NCI-H2227 (cell line): ENCODE measurements around the gene WDR73.
"Not testable (repeated sequence)": the region's sequence is repeated elsewhere in the genome, so short reads cannot be mapped to it uniquely, and the experiment has no call there.

Experiments
- DNase-seq: peaks from one replicate; lab custom pipeline; 2025; ENCODE audit not compliant: unreplicated experiment; lab: John Stamatoyannopoulos, UW

Gene WDR73

DNA sequence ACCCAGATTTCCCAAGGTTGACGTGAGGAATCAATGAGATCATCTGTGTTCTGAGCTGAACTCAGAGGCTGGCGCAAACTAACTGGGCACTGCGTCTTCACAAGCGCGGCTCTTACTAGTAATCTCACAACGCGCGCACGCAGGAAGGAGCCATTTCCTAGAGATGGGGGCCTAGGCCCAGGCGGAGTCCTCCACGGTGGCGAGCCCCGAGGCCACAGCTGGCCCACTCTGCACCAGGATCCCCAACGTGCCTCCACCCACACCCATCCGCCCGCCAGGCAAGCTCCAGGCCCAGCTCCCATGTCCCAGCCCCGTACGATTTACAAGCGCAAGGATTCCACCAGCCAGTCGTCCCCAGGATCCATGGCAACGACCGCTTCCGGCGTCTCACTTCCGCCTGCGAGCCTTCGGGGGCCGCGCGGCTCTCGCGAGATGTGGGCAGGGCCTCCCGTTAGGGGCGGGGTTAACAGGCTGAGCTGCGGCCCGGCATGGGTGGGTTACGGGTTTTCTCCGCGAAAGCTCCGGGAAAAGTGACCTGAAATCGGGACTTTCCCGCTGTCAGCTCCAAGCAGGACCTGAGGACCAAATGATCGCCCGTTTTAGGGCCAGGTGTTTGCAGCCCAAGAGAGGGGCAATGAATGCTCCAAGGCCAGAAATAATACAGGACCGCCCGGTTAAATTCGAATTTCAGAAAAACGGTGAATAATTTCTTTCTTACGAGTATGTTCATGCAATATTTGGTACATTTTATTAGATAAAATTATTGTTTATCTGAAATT, at the start of gene WDR73:
TSS of gene WDR73 (minus strand) at position 374 of the 779 bp plus-strand sequence. CDS start at position 365, 9 bp downstream.
- DNase-seq, result peak; percentile 95

GRCh38 chr15:84703808-84704207, 49.7 kb upstream of the WDR73 start:
- no peak for DNase-seq

GRCh38 chr15:84702961-84703482, 48.9 kb upstream of the WDR73 start:
- DNase-seq, result no peak

DNA sequence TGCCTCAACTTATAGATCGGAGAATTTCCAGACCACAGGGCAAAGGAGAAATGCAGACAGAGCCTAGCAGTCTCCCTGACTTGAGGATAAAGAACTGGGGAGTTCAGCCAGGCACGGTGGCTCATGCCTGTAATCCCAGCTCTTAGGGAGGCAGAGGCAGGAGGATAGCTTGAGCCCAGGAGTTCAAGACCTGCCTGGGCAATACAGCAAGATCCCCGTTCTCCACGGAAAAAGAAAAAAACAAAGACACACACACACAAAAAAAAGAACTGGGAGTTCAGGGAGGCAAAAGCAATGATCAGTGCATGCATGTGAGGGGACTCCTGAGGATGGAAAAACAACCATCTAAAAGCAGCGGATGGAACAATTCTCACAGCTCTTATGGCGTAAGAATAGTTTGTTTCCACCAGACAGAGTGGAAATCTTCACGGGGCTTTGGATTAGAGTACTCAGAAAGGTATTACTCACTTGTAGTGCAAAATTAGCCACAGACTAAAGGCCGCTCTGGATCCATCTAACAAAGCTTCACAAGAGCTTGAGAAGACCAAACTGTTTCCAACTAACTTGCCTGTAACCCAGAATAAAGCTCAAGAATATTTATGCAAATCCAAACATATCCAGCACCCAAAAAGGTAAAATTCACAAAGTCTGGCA, 45.6 kb upstream of the WDR73 start:
- DNase-seq, result no peak

GRCh38 chr15:84697236-84697990, 43.3 kb upstream of the WDR73 start:
- DNase-seq, result no peak

DNA sequence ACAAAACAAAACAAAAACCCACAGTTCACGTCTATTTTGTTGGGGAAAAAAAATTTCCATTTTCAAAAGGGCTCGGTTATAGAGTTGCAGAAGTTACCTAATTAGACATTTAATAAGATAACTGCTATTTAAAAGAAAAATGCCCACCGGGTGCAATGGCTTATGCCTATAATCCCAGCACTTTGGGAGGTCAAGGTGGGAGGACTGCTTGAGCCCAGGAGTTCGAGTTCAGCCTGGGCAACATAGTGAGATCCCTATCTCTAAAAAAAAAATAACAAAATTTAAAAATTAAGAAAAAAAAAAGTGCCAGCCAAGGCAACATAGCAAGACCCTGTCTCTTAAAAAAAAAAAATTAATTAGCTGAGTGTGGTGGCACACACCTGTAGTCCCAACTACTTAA, 42.7 kb upstream of the WDR73 start:
- no peak for DNase-seq

DNA sequence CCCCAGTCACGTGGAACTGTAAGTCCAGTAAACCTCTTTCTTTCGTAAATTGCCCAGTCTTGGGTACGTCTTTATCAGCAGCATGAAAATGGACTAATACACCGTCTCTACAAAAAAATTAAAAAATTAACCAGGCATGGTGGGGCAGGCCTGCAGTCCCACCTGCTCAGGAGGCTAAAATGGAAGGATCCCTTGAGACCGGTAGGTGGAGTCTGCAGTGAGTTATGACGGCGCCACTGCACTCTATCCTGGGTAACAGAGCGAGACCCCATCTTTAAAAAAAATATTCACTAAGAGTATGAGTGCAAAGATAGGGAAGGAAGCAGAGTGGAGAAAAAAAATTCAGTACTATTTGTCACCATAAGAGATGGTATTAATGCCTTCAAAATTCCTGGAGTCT, 36.3 kb upstream of the WDR73 start:
- DNase-seq, result no peak

DNA sequence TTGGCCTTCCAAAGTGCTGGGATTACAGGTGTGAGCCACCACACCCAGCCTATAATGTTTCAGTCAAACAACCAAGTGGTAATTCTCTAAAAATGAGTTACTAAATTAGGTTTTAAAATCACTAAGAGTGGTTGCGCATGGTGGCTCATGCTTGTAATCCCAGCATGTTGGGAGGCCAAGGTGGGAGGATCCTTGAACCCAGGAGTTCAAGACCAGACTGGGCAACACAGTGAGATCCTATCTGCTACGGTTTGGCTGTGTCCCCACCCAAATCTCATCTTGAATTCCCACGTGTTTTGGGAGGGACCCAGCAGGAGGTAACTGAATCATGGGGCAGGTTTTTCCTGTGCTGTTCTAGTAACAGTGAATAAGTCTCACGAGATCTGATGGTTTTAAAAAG, 35.8 kb upstream of the WDR73 start:
- no peak for DNase-seq

- DNase-seq, result not testable (repeated sequence)
Measured at GRCh38 chr15:84686446-84686845, 32.4 kb upstream of the WDR73 start.

DNA sequence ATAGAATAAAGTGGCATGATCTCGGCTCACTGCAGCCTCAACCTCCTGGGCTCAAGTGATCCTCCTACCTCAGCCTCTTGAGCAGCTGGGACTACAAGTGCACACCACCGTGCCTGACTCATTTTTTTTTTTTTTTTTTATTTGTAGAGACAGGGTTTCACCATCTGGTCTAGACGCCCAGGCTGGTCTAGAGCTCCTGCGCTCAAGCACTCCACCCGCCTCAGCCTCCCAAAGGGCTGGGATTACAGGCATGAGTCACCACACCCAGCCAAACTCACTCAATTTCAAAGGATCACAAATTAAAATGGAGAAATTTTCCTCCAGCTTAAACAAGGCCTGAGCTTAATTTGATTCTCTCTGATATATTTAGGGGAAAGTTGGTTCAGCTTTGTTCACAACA, 31.2 kb upstream of the WDR73 start:
- no peak for DNase-seq

DNA sequence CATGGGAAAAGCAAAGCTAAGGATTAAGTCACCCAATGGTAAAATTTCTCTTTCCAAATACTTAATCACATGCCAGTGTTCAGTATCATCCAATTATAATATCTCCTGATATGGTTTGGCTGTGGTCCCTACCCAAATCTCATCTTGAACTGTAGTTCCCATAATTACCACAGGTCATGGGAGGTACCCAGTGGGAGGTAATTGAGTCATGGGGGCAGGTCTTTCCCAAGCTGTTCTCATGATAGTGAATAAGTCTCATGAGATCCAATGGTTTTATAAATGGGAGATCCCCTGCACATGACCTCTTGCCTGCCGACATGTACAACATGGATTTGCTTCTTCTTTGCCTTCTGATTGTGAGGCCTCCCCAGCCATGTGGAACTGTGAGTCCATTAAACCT, 30.0 kb upstream of the WDR73 start:
- no peak for DNase-seq

- no peak for DNase-seq
Measured at GRCh38 chr15:84681831-84682230, 27.7 kb upstream of the WDR73 start.

- no peak for DNase-seq
Measured at GRCh38 chr15:84671211-84671610, 17.1 kb upstream of the WDR73 start.

DNA sequence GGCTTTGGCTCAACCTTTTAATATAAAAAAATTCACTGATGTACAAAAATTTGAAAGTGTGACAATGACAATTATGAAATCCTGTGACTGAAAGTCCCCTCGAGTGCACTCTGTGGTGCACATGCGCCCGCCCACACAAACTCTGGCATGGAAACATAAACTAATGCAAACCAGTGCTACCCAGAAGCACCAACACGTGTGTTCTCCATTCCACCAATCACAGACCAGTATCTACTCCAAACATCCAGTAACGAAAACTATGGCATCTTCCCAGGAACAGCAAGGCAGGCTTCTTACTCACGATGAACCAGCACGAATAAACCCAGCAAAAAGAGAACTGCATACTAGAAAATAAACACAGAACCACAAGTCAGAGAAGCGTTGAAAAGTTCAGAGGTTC, 15.6 kb upstream of the WDR73 start:
- DNase-seq, result no peak

DNA sequence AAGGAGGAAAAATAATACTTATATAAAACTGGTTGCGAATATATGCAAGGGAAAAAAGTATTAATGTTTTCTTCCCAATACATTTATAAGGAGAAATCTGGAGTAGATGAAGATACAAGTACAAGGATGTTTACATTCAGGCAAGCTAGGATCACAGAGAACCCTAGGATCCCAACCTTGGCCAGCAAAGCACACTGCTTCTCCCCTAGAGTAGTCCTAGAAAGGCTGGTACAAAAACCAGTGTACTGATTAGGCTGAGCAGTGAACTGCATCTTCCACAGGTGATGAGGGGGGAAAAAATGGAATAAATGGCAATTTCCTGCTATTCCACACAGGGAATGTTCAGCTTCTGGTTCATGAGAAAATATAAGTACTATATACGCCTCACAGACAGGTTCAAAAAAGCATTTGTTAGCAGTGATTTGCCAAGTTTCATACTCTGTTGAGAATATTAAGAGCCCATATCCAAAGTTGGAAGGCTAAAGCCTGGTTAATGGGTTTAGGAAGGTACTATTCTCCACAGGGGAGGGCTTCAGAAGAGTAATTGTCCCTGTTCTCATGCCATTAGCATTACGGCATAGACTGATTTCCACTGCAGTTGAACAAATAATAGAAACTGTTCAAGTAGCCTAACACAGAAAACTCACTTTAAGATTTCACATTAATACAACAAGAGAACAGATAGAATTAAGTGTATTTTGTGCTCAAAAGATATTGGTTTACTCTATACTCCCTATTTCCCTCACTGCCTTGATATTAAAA, 14.3 kb upstream of the WDR73 start:
- DNase-seq, result no peak

DNA sequence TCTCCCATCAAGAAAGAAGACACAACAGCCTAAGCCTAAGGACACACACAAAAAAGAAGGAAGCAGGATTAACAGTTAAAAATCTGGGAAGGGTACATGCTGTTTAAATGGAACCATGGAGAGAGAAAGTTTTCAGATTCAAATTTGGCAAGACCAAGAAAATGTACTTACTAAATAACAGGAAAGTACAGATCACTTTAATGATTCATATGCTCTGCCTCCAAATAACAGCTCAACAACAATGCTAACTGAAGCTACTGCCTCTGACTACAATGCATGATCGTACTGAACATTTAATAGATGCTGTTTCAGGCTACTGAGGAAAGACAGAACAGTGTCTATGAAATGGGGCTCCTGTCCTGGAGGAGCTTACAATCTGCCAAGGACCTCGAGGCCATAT, 12.3 kb upstream of the WDR73 start:
- DNase-seq, result no peak

- DNase-seq, result no peak
Measured at GRCh38 chr15:84661001-84661400, 6.9 kb upstream of the WDR73 start.

- DNase-seq, result no peak
Measured at GRCh38 chr15:84659904-84660781, 6.1 kb upstream of the WDR73 start.

DNA sequence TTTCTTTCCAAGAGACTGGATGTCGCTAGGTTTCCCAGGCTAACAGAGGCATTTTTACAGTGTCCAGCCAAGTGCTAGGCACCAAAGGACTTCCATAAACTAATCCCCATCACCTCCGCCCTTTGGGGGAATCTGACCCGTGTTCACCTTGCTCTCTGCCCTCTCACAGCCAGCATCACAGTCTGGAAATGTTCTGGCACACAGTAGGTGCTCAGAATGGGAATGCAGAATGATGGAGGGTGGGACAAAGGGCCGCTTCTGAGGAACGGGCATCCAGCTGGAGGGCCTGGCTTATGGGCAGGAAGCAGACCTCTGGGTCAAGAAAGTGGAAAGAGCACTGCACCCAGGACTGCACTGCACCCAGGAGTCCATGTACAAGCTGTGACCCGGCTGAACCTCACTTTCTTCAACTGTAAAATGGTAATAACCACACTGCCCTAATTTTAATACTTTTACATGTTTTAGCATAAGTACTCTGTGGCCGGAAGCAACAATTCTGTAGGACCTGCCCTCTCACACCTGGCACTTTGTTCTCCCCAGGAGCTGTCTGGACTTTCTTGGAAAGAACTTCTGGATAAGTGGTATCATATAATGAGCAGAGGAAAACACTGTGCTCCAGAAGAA, 4.8 kb upstream of the WDR73 start:
- DNase-seq, result no peak
